Renal cortex interstitium (tissue), 11 donors: ENCODE measurements around the gene CBX3. TPM values are rescaled to one million over a fixed set of nuclear protein-coding genes. Genes with fewer than 3 reads are reported as not detected.
A peak's percentile ranks its signal among the peaks of the same experiment; 100 is the strongest.
"Not testable (repeated sequence)": the region's sequence is repeated elsewhere in the genome, so short reads cannot be mapped to it uniquely, and the experiment has no call there.

Source experiments
- DNase-seq, 11 donors: peaks; one replicate each; pipeline ENCODE4 v3.0.0-alpha.2; 2013; ENCODE audit warnings: low read depth in 9 of 11, low spot score in 4 of 11; ENCODE audit errors: extremely low read depth in 1 of 11
- polyA plus RNA-seq, 3 donors: library from polyadenylated mRNA; unstranded; fragments of 120-200 nt; gene quantifications; one replicate each; pipeline ENCODE4 v1.2.1, GENCODE V29; 2013; ENCODE audit not compliant: insufficient read length in 3 of 3

Gene CBX3
- polyA plus RNA-seq, 3 donors, result 305 to 407 (median 320) TPM

DNA sequence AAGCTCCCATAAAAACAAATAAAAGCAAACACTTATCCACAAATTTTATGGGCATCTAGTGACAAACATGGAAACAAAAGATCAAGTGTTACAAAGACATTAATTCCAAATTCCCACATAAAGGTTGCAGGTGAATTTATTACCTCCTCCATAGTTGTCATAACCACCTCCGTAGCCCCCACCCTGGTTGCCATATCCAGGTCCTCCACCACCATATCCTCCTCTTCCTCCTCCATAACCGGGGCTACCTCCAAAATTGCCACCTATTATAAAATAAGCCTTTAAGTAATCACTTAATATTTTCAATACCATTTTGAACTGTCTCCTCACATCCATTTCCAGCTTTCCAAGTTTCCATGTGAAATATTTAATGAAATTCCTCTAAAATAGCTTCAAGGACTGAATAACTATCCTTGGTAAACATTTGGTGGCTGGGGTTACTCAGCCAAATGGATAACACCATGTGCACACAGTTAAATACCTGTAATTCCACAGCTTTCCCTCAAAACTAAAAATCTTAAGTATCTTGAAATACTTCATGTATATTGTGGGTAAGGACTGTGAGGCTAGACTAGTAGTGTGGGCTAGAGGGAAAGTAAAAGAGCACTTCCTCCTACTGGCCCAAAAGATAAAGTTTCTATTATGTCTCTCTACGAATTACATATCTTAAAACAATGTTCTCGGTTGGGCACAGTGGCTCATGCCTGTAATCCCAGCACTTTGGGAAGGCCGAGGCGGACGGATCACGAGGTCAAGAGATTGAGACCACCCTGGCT lies 7.9 kb upstream of the CBX3 start:
- DNase-seq, result no peak

DNA sequence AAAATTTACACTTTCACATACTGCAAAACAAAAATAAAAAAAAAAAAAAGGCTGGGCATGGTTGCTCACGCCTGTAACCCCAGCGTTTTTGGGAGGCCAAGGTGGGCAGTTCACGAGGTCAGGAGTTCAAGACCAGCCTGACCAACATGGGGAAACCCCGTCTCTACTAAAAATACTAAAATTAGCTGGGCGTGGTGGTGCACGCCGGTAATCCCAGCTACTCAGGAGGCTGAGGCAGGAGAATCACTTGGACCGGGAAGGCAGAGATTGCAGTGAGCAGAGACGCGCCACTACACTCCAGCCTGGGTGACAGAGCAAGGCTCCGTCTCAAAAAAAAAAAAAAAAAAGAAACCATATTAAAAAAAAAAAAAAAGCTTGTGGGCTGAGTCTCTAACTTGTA lies 6.8 kb upstream of the CBX3 start:
- DNase-seq, result not testable (repeated sequence)

DNA sequence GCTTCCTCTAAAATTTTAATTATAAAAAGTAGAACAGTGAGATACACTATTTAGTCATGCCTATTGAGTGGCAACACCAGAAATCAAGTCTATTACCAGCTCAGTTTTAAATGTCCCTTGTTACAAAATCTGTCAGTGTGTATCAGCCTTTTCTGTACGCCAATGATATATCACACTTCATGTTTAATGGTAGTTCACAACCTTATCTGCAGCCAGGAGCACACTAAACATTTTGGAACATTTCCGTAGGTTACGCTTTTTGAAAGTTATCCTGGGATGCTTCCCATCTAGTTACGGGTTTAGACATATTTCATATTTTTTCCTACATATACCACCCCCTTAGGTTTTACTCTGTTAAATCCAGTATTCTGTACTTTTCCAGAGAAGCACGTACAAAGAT lies 6.4 kb upstream of the CBX3 start:
- DNase-seq, result no peak

DNA sequence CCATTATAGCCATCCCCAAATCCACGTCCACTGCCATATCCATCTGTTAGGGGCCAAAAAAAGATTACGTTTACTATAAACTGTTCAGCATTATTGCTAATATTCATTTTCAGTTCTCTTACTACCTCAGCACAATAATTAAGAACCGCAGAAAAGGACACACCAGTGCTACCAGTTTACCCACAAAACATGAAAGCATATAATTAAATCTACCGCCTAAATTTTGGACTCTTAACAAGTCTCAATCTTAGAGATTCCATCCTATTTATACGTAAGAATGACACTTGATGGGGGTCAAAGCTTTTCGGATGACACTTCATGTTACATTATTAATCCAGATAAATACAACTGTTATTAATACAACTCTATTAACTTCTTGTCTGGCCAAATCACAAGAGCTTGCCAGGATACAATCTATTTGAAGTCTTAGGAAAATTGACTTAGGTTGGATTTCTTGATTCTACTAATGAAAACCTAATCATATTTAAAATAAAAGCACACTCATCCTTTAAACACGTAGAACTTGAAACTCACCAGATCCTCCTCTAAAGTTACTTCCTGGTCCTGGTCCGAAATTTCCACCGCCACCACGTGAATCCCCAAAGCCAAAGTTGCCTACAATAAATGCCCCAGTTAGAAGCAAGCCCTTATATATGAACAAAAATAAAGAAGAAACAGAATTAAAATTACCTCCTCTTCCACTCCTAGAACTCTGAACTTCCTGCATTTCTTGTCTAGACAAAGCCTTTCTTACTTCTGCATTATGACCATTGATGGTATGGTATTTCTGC lies 5.5 kb upstream of the CBX3 start:
- DNase-seq, result no peak

DNA sequence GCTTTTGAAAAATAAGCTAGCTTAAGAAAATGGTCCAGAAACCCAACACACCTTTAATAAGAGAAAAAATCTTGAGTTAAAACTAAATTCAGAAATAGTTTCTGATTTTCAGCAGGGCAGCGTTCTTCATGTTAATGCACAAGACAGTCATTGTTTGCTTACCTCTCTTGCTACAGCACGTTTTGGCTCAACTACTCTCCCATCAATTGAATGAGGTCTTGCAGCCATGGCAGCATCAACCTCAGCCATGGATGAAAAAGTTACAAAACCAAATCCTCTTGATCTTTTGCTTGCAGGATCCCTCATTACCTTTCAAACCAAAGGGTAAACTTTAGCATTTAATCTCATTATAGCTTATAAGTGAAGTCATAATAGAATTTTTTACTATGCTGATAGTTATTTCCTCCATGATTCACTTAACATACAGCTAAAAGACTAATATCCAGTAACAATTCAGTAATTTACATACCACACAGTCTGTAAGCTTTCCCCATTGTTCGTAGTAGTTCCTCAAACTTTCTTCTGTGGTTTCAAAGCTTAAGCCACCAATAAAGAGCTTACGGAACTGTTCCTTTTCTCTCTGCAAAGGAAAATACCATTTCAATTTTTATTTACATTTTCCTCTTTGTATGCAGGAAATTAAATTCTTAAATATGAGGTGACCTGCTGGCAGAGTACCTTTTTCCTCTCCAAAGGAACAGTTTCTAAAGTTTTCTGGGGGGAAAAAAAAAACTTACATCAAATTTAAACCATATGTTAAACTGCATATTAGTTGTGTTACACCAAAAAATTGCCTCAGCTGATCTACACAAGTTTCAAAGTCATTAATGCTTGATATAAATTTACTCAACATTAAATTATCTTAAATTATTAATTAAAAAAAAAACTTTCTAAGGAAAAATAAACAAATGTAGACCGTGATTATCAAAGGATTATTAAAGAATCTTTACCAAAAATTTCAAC lies 4.1 kb upstream of the CBX3 start:
- no peak for DNase-seq

DNA sequence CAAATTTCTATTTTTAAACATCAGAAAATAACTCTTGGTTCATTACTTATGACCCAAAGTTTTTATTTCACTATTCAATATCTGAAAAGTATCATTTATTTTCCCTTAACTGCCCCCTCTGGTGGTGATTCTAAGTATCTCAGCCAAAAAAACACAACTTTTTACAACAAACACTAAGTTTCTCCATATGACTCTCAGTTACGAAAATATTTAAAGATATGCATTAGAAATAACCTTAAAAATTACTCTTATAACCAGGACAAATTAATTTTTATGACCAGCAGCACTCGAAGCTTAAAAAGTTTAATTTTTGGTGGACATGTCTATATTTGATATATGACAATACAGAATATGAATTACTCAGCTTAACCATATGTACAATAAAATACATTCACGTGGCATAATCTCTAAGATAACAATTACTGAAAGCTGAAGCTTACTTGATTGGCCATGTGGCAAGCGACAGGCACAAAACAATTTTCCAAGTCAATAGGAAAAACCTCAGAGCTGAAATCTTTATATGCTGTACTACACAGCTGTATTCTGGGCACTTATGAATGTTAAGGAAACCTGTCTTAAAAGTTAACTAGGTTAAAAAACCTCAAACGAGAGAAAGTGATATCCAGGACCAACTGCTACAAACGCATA lies 3.3 kb upstream of the CBX3 start:
- DNase-seq, result peak in 4 of 11 donors; percentile 41 to 48 (median 47)

DNA sequence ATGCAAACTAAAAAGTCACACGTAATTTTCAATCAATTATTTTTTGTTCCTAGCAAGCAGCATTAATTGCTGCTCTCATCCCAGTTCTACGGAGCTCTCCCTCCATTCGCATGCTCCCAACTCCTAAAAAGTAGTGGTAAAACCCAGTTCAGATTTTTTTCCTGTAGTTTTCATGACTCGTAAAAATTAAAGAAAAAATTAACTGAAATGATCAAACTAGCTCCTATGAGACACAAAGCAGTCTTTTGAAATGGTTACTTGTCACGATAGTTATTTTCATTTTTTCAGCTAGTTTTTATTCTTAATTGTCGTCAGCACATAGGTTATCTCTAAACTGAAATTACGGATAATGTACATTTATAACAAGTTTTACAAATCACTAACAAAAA lies 2.8 kb upstream of the CBX3 start:
- DNase-seq, result no peak

DNA sequence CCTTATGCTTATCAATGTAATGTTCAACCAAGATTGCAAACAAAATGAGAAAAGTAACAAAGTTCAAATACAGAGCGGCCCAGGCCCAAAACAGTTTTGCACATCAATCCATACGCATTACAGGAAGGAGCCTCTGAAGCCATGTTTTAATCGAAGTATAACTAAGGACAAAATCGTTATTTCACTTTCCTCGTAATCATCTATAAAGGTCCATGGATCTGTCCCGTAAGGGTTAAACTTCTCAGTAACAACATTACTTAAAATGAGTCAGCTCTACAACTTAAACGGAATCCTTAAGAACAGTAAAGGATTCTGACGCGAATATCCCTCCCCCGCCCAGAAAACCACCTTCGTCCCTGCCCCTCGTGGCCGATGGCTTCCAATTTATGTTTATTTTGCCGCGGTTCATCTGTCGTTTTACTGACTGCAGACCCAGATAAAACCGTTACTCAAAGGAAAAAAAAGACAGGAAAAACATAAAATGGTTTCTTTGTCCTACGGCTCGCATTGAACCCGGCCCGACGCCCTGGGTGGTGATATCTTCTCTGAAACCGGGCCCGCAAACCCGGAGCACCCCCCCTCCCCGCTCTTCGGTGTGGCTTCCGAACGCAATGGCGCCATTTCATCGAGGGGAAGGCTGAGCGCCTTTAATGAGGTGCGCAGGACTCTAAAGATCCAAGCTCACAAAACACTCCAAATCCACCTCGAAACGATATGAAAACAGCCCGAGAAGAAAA lies 2.1 kb upstream of the CBX3 start:
- peak in 5 of 11 donors; percentile 47 to 70 (median 59) for DNase-seq

DNA sequence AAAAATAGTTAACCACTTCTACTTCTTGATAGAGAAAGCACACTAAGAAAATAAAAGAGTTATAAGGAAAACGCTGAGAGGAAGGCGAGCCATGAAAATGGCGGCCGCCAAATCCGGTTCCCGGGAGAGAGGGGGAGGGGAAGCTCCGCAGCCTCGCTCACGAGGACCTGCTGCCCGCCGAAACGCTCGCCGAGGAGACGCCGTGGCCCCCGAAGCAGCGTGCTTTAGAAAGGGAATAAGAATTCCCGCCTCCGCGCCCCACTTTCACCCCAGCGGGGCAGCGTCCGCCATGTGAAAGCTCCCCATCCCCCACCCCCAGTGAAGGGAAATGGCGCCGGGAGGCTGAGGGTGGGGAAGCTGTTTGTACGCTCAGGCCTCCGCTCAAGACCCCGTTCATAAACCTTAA lies 1.5 kb upstream of the CBX3 start:
- peak in 8 of 11 donors; percentile 40 to 77 (median 58) for DNase-seq

DNA sequence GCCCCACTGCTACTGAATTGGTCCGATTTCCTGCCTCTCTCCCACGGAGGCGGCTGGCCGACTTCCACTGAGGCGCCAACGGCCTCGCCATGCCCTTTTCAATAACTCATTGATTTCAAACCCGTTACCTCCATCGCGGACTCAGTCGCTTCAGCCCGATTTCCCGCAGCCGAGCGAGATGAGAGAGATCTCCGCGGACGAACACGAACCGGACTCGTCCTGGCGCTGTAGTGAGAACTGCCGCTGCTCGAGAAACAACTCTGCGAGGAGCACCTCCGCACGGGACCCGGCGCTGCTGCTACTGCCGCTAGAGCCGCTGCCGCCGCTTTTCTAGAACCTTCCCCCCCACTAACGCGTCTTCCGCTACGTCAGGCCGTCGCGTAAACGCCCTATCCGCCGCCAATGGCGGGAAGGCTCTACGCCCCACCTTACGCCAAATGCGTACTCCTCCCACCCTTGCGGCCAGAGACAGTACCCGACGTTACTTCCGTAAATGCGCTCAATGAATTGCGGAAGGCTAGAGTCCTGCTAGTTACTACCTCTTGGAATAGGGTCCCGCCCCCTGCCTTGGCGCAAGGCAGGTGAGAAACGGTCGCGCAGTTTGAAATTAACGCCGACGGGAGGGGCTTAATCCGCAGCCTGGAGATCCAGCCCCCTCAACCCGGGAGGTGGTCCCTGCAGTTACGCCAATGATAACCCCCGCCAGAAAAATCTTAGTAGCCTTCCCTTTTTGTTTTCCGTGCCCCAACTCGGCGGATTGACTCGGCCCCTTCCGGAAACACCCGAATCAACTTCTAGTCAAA lies 900 bp upstream of the CBX3 start, which contains the start of gene HNRNPA2B1:
Gene HNRNPA2B1, minus strand, starts transcription at position 303 of the 803 bp plus-strand sequence. Its CDS starts 169 bp downstream, at position 134.
- DNase-seq, result peak; percentile 98 to 100 (median 99)

DNA sequence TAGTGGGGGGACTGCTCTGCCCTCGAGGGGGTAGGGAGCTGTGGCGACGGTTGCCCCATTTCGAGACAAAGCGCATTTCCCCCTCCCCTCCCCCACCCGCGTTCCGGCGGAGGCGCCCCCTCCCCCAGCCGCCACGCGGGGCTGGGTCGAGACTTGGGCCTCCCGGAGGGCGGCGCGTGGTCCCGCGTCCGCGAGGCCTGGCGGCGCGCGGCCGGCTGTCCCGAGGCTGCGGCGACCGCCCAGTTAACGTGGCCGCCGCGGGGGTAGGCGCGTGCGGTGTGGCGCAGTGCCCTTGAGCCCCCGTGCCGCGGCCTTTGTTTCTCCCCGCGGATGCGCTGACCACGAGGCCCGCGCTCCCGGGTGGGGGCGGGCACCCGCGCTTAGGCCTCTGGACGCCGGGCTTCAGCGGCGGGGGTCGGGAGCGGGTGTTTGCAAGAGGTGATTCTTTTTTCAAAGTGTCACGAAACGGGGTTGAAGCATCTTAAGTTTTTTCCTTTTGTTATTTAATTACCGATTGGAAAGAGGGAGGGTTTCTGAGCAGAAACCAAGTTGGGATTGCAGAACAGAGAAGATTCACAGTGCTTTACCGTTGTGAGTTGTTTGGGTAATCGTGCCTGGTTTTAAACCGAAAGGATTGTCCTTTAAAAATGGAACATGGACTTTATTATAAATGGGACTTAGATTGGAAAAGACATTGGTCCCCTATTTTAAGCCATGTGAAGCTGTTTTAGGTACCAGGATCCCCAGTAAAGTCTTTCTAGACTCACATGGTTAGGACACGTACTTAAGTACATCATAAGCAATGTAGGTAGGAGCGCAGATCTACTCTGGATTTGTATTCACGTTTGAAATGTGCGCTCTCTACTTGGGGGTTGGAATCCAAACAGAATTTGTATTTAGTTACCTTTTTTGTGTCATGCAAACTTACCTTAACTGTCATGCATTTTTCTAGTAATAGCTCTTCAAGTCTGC lies 760 bp downstream of the CBX3 start:
- DNase-seq, result peak in 4 of 11 donors; percentile 38 to 50 (median 42)

DNA sequence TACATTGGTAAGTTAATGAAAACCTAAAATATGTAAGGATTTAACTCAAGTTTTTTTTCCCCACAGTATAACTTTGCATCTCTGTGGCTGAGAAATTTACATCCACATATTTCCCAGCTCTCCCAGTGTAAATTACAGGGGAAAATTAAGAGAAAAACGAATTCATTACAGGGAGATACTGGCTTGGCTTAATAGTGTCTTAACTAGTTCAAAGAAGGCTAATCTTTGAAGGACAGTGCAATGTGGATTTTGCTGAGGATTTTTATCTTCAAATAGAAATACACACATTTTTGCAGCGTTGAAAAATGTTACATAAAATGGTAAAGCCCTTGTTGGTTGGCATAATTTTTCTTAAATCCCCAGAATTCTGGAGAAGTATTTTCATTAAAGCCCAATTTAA lies 1.5 kb downstream of the CBX3 start:
- no peak for DNase-seq

DNA sequence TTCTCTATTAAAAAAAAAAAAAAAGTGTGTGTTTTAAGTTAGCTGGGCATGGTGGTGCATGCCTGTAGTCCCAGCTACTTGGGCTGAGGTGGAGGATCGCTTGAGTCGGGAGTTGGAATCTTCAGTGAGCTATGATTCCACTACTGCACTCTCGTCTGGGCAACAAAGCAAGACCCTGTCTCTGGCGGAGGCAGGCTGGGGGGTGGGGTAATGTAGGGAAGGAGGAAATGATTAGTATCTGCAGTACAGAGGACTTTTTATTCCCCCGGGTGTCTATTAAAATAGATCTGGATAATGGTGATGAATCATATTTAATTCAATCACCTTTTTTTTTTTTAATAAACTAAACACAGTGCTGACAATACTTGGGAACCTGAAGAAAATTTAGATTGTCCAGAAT lies 6.5 kb downstream of the CBX3 start:
- DNase-seq, result no peak

DNA sequence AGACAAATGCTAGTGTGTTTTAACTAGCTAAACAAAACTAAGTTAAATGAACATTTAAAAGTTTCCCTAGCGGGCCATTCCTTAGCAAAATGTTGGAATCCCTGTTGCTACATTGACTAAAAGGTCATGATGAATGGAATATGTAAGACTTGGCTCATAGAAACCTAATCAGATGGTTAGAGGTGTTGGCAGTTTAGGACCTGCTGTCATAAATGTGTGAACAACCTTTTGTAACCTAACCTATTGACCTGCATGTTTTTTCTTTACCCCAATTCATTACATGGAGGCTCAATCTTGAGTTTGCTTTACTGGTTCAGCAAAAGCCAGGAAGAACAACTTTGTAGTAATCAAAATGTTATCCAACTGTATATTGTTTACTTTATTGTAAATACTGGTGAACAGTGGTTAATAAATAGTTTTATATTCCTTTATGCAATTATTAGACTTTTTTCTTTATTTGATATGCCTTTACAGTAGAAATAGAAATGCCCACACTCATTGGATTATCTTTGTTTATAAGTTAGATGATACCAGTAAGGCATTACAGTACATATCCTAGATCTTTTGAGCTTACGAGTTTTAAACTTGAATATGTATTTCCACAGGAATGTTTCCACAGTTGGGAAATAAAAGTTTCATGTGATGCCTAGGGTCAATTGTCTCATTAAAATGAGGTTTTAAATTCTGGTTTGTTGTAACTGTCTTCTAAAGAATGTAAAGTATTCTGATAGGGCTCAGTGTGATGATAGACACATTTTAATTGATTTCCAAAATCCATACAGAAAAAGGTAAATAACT lies 11.6 kb downstream of the CBX3 start:
- DNase-seq, result no peak

DNA sequence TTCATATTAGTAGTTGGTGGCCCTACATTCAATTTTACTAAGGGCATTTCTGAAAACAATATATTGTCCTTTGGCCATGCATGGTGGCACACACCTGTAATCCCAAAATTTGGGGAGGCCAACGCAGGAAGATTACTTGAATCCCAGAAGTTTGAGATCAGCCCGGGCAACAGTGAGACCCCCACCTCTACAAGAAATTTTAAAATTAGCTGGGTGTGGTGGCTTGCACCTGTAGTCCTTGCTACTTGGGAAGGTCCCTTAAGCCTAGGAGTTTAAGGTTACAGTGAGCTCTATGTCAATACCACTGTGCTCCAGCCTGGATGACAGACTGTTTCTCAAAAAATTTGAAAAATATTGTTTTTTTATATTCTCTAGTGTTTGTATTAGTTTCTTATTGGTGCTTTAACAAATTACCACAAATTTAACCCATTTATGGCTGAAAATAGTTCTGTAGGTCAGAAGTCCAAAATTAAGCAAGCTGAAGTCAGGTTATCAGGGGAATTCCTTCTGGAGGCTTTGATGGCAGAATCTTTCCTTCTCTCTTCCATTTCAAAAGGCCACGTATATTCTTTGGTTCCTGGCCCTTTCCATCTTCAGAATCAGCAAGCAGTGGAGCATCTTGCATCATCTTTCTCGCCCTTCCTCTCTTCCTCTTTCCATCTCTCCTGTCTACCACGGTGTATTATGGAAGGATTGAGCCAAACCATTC lies 12.4 kb downstream of the CBX3 start:
- no peak for DNase-seq
